Activated gamma-delta T cell treated with anti-CD3 and anti-CD28 coated beads, Interleukin-2, amount 50 U/mL, for 16 hours (primary cell): ENCODE data around the gene MYO10.
"Not testable (repeated sequence)": the region's sequence is repeated elsewhere in the genome, so short reads cannot be mapped to it uniquely, and the experiment has no call there.

ENCODE experiments used
- DNase-seq: peaks from one replicate; pipeline ENCODE4 v3.0.0-alpha.2; 2020; ENCODE audit warnings: low read depth

MYO10 gene

GRCh38 chr5:16936150-16936988, at the start of gene MYO10:
Gene MYO10, minus strand, starts transcription at chr5:16936288. Its CDS starts 480 bp downstream, at chr5:16935808.
- peak; percentile 7 for DNase-seq

- not testable (repeated sequence) for DNase-seq
These were observed 49.2 kb upstream of the MYO10 start for GRCh38 chr5:16985304-16985703.

- no peak for DNase-seq
These were observed 47.9 kb upstream of the MYO10 start for GRCh38 chr5:16983972-16984371.

- DNase-seq: no peak
These were observed 47.0 kb upstream of the MYO10 start for GRCh38 chr5:16983022-16983639.

- no peak for DNase-seq
These were observed 45.6 kb upstream of the MYO10 start for GRCh38 chr5:16981700-16982099.

GRCh38 chr5:16980983-16981382, 44.9 kb upstream of the MYO10 start:
- DNase-seq: no peak

- DNase-seq: no peak
These were observed 42.2 kb upstream of the MYO10 start for GRCh38 chr5:16978296-16978695.

- DNase-seq: no peak
These were observed 40.5 kb upstream of the MYO10 start for GRCh38 chr5:16976625-16977008.

- DNase-seq: no peak
These were observed 40.0 kb upstream of the MYO10 start for GRCh38 chr5:16975950-16976624.

GRCh38 chr5:16974981-16975380, 38.9 kb upstream of the MYO10 start:
- no peak for DNase-seq

GRCh38 chr5:16970826-16971225, 34.7 kb upstream of the MYO10 start:
- DNase-seq: no peak

- DNase-seq: no peak
These were observed 34.2 kb upstream of the MYO10 start for GRCh38 chr5:16970260-16970659.

GRCh38 chr5:16965581-16965980, 29.5 kb upstream of the MYO10 start:
- no peak for DNase-seq

- no peak for DNase-seq
These were observed 27.7 kb upstream of the MYO10 start for GRCh38 chr5:16963821-16964220.

GRCh38 chr5:16961131-16961530, 25.0 kb upstream of the MYO10 start:
- DNase-seq: no peak

GRCh38 chr5:16957304-16958196, 21.5 kb upstream of the MYO10 start:
- DNase-seq: no peak

GRCh38 chr5:16953729-16954128, 17.6 kb upstream of the MYO10 start:
- DNase-seq: no peak

- DNase-seq: no peak
These were observed 17.0 kb upstream of the MYO10 start for GRCh38 chr5:16952968-16953671.

GRCh38 chr5:16946725-16947124, 10.6 kb upstream of the MYO10 start:
- DNase-seq: no peak

- DNase-seq: no peak
These were observed 8.9 kb upstream of the MYO10 start for GRCh38 chr5:16944816-16945562.
